Right lobe of liver (tissue), 4 donors: ENCODE results near the gene TYSND1.

Experiments used
- CTCF ChIP-seq, 4 donors: fragments of 200-600 bp in 3 of 4; fragments of 450-650 bp in 1 of 4; IDR thresholded peaks; one replicate each; pipeline versions ENCODE4 v1.5.1 to v1.8.0; 2016 to 2022; ENCODE audit warnings: antibody characterized with exemption in 4 of 4, mild to moderate bottlenecking in 2 of 4
- POLR2A ChIP-seq: fragments of 450-650 bp; IDR thresholded peaks from one replicate; pipeline ENCODE4 v1.6.1; 2017; ENCODE audit warnings: antibody characterized with exemption, mild to moderate bottlenecking
- donor health status: DM: no; HTN: no; CAD: no.
- donor health status: DM: no; HTN: no; CAD: no.
- donor health status: DM: no; HTN: yes; CAD: no.

GRCh38 chr10:70120417-70120816, 26.1 kb downstream of the TYSND1 start:
- TF ChIP-seq CTCF (IDR thresholded peaks at IDR 0.05) (no peak), POLR2A (no peak)
